Astrocyte of the cerebellum (primary cell): ENCODE results near the gene HEG1.
"Not testable (repeated sequence)": the region's sequence is repeated elsewhere in the genome, so short reads cannot be mapped to it uniquely, and the experiment has no call there.

Source experiments
- DNase-seq: peaks from one replicate; pipeline ENCODE4 v3.0.0-alpha.2; 2011; ENCODE audit warnings: low read depth
- H3K4me3 ChIP-seq: 2 replicates; pipeline ENCODE4 v1.5.1; 2011; ENCODE audit warnings: mild to moderate bottlenecking, low read depth, low read length, moderate library complexity
- in situ Hi-C: cut with HindIII; loops from 2 replicates; pipeline ENCODE4 v1.10.0; 2017; ENCODE audit warnings: low sequenced_read_pairs
- TF ChIP-seq, protein P1 (sequence below): IDR thresholded peaks from 2 replicates; pipeline ENCODE4 v1.5.1; 2012; ENCODE audit warnings: low read length, low read depth, moderate library complexity, mild to moderate bottlenecking; ENCODE audit errors: missing control alignments

The HEG1 gene

DNA sequence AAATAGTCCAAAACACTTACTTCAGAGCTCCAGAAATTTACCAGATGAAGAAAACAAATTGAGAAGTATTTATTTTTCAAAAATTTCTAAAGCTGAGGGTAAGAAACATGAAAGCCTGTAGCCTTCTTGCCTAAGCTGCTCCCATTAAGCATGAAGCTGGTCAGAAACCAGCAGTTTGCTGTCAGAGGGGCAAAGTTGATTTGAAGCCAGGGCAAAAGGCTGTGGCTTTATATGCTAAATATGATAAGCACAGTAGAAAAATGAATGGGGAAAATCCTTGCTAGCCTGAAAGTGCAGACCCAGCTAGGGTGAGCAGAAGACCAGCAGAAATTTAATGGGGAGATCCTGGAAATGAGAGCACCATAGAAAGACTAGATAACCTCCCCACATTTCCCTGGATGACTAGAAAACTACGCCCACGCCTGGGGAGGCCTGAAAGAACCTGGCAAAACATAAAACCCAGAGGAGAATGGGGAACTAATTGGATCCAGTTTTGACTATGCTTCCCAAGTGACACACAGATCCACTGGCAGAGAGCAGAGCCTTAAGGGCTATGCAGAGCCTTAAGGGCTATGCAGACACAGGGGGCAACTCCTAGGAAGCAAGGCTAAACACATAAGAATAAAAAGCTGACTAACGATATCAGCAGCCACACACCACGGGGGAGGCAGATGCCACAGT lies 43.0 kb upstream of the HEG1 start:
- in situ Hi-C loops: no loop called here
- TF ChIP-seq, protein P1, sequence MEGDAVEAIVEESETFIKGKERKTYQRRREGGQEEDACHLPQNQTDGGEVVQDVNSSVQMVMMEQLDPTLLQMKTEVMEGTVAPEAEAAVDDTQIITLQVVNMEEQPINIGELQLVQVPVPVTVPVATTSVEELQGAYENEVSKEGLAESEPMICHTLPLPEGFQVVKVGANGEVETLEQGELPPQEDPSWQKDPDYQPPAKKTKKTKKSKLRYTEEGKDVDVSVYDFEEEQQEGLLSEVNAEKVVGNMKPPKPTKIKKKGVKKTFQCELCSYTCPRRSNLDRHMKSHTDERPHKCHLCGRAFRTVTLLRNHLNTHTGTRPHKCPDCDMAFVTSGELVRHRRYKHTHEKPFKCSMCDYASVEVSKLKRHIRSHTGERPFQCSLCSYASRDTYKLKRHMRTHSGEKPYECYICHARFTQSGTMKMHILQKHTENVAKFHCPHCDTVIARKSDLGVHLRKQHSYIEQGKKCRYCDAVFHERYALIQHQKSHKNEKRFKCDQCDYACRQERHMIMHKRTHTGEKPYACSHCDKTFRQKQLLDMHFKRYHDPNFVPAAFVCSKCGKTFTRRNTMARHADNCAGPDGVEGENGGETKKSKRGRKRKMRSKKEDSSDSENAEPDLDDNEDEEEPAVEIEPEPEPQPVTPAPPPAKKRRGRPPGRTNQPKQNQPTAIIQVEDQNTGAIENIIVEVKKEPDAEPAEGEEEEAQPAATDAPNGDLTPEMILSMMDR: no peak
- no peak overlapping the region for H3K4me3 ChIP-seq
- no peak for DNase-seq

DNA sequence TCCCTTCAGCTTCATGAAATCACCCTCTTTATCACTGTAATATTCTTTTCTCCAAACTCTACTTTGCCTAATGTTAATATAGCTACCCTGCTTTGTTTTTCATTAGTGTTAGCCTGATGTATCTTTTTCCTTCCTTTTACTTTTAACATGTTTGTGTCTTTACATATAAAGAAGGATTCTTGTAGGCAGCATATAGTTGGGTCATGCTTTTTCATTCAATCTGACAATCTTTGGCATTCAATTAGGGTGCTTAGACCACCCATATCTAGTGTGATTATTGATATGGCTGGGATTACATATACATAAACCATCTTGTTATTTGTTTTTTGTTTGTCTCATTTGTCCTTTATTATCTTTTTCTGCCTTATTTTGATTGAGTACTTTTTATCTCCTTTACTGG lies 34.9 kb upstream of the HEG1 start:
- in situ Hi-C loops: no loop called here
- DNase-seq: no peak
- no peak overlapping the region for H3K4me3 ChIP-seq
- TF ChIP-seq, protein P1: no peak

DNA sequence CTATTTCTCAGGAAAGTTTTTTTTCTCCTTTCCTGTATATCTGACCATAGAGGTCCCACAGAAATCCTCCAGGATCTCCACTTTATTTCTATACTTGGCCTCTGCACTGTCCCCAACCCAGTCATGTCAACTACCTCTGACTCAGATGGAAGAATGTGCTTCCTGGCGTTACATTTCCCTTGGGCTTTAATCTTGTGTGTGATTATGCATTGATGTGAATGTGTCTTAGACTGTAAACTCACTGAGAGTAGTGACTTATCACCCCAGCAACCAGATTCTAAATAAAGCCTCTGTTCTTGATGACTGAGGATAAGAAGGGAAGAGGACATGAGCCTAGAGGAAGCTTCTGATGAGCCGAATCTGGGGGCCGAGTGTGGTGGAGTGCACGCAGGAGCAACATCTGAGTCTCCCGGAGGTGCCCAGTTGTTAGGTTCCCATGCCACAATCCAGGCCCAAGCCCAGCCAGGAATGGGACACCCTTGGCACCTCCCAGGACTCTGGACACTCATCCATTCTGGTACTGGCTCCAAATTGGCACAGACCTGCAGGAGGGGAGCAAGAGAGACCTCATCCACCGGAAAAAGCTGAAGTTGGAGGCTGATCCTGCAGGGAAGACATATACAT lies 32.1 kb upstream of the HEG1 start:
- H3K4me3 ChIP-seq: no peak overlapping the region
- in situ Hi-C loops: no loop called here
- DNase-seq: no peak
- TF ChIP-seq, protein P1: no peak

DNA sequence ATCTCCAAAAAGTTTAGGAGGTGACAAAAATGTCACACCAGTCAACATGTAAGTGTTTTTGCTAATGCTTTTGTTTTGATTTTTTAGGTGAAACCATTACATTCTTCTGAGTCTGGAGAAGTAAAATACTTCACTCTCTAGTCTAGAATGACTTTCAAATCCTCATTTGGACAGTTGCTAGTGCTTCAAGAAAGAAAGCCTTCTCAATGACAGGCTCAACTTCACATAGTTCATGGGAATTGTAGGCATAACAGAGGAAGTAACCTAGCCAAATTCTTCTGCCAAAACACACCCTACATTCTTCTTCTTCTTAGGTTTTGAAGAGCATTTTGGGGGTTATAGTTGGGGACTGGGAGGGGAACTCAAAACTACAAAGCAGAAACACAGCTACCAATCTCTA lies 29.4 kb upstream of the HEG1 start:
- TF ChIP-seq, protein P1: no peak
- in situ Hi-C loops: no loop called here
- H3K4me3 ChIP-seq: no peak overlapping the region
- DNase-seq: no peak

DNA sequence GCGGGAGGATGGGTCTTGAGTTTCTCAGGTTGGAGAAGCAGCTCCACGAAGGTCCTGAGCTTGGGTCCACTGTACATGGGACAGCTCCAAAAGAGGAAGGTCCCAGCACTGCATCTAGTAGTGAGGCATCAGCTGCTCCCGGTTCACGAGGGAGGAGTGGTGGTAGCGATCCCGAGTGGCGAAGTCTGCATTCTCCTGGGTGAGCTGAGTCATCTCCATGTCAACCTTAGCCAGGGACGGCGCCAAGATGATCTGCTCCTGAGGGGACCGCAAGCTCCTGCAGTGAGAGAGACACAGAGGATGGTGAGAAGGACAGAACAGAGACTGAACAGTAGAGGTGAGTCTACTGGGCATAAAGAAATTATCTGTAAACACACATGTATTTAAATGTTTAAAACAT lies 28.0 kb upstream of the HEG1 start:
- in situ Hi-C loops: no loop called here
- no peak for DNase-seq
- TF ChIP-seq, protein P1: no peak
- no peak overlapping the region for H3K4me3 ChIP-seq

DNA sequence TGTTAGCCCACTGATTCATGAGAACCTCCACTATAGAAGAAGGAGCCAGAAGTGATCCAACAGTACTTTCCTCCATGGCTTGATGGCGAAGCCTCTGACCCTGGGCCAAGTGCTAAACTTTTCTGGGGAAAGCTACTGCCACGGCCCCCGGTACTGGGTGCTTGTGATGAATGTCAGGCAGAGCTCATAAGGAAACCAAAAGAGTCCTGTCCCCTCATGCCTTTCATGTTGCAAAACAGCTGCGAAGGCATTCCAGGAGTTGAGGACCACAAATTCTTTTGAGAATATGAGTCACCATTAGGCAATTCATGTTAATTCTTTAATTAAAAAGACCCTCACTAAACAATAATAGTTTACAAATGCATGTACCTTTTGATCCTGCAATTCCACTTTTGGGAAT lies 26.5 kb upstream of the HEG1 start:
- in situ Hi-C loops, H3K4me3 ChIP-seq, DNase-seq: not testable (repeated sequence)

DNA sequence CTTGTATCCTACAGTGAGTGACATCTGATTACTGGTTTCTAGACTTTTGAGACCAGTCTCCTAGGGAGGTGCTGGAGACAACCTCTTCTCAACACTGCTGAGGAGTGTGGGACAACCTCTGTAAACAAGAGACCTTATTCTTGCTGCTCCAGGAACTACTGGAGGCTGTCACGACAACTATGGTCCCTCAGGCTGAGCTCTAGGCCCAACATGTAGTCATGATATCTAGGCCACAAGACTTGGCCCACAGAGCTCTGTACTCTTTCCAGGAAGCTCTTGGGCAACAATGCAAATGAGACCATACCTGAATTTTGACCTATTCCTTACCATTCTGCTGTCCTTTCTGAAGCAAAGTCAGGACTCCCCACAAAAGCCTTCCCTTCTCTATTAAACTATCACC lies 24.3 kb upstream of the HEG1 start:
- H3K4me3 ChIP-seq: no peak overlapping the region
- TF ChIP-seq, protein P1: no peak
- in situ Hi-C loops: no loop called here
- DNase-seq: no peak
